ENCODE results near the gene FBLN1. TPM values are rescaled to one million over a fixed set of nuclear protein-coding genes. Genes with fewer than 3 reads are reported as not detected.

The FBLN1 gene
- total RNA-seq, 1 experiment from 2014 or later, result 183 TPM

DNA sequence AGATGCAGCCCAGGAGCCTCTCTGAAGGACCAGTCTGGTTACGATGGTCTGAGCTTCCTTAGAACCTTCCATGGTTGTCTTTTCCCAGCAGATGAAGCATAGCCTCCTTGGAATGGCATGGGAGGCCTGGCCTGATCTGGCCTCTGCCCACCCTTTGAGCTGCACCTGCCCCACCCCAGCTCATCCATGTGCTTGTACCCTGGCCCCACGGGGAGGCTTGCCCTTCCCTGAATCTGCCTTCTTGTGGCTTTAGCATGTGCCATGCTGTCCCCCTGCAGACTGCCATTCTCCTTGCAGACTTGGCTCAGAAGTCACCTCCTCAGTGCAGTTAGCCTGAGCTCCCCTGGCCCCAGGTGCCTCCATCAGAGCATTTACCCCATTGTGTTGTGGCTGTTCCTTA lies 62.5 kb downstream of the FBLN1 start:
- Mint-ChIP-seq H3K4me3 (no peak overlapping the region), H3K27me3 (ENCODE audit: low read depth) (no peaks in the 10 kb centered on the region; the same call in none of the 2 replicates), H3K9me3 (peaks cover 30% of the 10 kb centered on the region), H3K36me3 (peaks cover 50% of the 10 kb centered on the region), H3K4me1 (peaks cover 13% of the 10 kb centered on the region), H3K27ac (no peak overlapping the region)
- ATAC-seq (no peak), DNase-seq (ENCODE audit: low spot score) (no peak)
- POLR2A ChIA-PET, result no interaction called here
- TF ChIP-seq, protein P1, sequence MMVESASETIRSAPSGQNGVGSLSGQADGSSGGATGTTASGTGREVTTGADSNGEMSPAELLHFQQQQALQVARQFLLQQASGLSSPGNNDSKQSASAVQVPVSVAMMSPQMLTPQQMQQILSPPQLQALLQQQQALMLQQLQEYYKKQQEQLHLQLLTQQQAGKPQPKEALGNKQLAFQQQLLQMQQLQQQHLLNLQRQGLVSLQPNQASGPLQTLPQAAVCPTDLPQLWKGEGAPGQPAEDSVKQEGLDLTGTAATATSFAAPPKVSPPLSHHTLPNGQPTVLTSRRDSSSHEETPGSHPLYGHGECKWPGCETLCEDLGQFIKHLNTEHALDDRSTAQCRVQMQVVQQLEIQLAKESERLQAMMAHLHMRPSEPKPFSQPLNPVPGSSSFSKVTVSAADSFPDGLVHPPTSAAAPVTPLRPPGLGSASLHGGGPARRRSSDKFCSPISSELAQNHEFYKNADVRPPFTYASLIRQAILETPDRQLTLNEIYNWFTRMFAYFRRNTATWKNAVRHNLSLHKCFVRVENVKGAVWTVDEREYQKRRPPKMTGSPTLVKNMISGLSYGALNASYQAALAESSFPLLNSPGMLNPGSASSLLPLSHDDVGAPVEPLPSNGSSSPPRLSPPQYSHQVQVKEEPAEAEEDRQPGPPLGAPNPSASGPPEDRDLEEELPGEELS (CRISPR knock-in tag; IDR thresholded peaks at IDR 0.05), result no peak
- no peak for TF ChIP-seq ZNF317 (CRISPR knock-in tag; IDR thresholded peaks at IDR 0.05; ENCODE audit: borderline replicate concordance, low read depth)
- TF ChIP-seq, protein P2, sequence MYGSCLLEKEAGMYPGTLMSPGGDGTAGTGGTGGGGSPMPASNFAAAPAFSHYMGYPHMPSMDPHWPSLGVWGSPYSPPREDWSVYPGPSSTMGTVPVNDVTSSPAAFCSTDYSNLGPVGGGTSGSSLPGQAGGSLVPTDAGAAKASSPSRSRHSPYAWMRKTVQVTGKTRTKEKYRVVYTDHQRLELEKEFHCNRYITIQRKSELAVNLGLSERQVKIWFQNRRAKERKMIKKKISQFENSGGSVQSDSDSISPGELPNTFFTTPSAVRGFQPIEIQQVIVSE (CRISPR knock-in tag; IDR thresholded peaks at IDR 0.05; ENCODE audit: borderline replicate concordance), result no peak
- TF ChIP-seq ATF1 (CRISPR knock-in tag; IDR thresholded peaks at IDR 0.05), result no peak
- TF ChIP-seq KAT7 (CRISPR knock-in tag; IDR thresholded peaks at IDR 0.05; ENCODE audit: borderline replicate concordance), result no peak
- TF ChIP-seq, protein P3, sequence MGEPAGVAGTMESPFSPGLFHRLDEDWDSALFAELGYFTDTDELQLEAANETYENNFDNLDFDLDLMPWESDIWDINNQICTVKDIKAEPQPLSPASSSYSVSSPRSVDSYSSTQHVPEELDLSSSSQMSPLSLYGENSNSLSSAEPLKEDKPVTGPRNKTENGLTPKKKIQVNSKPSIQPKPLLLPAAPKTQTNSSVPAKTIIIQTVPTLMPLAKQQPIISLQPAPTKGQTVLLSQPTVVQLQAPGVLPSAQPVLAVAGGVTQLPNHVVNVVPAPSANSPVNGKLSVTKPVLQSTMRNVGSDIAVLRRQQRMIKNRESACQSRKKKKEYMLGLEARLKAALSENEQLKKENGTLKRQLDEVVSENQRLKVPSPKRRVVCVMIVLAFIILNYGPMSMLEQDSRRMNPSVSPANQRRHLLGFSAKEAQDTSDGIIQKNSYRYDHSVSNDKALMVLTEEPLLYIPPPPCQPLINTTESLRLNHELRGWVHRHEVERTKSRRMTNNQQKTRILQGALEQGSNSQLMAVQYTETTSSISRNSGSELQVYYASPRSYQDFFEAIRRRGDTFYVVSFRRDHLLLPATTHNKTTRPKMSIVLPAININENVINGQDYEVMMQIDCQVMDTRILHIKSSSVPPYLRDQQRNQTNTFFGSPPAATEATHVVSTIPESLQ (CRISPR knock-in tag; IDR thresholded peaks at IDR 0.05), result no peak
- no peak for TF ChIP-seq CREM (CRISPR knock-in tag; IDR thresholded peaks at IDR 0.05)
- TF ChIP-seq, protein P4, sequence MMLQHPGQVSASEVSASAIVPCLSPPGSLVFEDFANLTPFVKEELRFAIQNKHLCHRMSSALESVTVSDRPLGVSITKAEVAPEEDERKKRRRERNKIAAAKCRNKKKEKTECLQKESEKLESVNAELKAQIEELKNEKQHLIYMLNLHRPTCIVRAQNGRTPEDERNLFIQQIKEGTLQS (CRISPR knock-in tag; conservative IDR thresholded peaks at IDR 0.05), result no peak
- TF ChIP-seq FOXJ3 (CRISPR knock-in tag; IDR thresholded peaks at IDR 0.05; ENCODE audit: borderline replicate concordance), result no peak
- TF ChIP-seq, protein P5, sequence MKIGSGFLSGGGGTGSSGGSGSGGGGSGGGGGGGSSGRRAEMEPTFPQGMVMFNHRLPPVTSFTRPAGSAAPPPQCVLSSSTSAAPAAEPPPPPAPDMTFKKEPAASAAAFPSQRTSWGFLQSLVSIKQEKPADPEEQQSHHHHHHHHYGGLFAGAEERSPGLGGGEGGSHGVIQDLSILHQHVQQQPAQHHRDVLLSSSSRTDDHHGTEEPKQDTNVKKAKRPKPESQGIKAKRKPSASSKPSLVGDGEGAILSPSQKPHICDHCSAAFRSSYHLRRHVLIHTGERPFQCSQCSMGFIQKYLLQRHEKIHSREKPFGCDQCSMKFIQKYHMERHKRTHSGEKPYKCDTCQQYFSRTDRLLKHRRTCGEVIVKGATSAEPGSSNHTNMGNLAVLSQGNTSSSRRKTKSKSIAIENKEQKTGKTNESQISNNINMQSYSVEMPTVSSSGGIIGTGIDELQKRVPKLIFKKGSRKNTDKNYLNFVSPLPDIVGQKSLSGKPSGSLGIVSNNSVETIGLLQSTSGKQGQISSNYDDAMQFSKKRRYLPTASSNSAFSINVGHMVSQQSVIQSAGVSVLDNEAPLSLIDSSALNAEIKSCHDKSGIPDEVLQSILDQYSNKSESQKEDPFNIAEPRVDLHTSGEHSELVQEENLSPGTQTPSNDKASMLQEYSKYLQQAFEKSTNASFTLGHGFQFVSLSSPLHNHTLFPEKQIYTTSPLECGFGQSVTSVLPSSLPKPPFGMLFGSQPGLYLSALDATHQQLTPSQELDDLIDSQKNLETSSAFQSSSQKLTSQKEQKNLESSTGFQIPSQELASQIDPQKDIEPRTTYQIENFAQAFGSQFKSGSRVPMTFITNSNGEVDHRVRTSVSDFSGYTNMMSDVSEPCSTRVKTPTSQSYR (CRISPR knock-in tag; IDR thresholded peaks at IDR 0.05), result no peak
- no peak for TF ChIP-seq ELF4 (CRISPR knock-in tag; IDR thresholded peaks at IDR 0.05; ENCODE audit: low read depth)
- no peak for TF ChIP-seq TEAD4 (CRISPR knock-in tag; IDR thresholded peaks at IDR 0.05)
- TF ChIP-seq CBFB (CRISPR knock-in tag; IDR thresholded peaks at IDR 0.05; ENCODE audit: low read depth), result no peak
- TF ChIP-seq, protein P6, sequence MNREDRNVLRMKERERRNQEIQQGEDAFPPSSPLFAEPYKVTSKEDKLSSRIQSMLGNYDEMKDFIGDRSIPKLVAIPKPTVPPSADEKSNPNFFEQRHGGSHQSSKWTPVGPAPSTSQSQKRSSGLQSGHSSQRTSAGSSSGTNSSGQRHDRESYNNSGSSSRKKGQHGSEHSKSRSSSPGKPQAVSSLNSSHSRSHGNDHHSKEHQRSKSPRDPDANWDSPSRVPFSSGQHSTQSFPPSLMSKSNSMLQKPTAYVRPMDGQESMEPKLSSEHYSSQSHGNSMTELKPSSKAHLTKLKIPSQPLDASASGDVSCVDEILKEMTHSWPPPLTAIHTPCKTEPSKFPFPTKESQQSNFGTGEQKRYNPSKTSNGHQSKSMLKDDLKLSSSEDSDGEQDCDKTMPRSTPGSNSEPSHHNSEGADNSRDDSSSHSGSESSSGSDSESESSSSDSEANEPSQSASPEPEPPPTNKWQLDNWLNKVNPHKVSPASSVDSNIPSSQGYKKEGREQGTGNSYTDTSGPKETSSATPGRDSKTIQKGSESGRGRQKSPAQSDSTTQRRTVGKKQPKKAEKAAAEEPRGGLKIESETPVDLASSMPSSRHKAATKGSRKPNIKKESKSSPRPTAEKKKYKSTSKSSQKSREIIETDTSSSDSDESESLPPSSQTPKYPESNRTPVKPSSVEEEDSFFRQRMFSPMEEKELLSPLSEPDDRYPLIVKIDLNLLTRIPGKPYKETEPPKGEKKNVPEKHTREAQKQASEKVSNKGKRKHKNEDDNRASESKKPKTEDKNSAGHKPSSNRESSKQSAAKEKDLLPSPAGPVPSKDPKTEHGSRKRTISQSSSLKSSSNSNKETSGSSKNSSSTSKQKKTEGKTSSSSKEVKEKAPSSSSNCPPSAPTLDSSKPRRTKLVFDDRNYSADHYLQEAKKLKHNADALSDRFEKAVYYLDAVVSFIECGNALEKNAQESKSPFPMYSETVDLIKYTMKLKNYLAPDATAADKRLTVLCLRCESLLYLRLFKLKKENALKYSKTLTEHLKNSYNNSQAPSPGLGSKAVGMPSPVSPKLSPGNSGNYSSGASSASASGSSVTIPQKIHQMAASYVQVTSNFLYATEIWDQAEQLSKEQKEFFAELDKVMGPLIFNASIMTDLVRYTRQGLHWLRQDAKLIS (CRISPR knock-in tag; IDR thresholded peaks at IDR 0.05; ENCODE audit: borderline replicate concordance), result no peak
- TF ChIP-seq NR2C2 (CRISPR knock-in tag; IDR thresholded peaks at IDR 0.05), result no peak
- TF ChIP-seq NFATC4 (CRISPR knock-in tag; IDR thresholded peaks at IDR 0.05), result no peak
- TF ChIP-seq RELA (CRISPR knock-in tag; IDR thresholded peaks at IDR 0.05; ENCODE audit: borderline replicate concordance), result no peak
- CTCF ChIA-PET, result interaction anchor here (0.9 to 1.8 kb wide), 4 partner anchors 12 to 441 kb away, joined by 3 to 4 read pairs (median 3); no protein-coding TSS in a partner anchor
